ENCODE data around the gene ASPHD2.

ASPHD2 gene

DNA sequence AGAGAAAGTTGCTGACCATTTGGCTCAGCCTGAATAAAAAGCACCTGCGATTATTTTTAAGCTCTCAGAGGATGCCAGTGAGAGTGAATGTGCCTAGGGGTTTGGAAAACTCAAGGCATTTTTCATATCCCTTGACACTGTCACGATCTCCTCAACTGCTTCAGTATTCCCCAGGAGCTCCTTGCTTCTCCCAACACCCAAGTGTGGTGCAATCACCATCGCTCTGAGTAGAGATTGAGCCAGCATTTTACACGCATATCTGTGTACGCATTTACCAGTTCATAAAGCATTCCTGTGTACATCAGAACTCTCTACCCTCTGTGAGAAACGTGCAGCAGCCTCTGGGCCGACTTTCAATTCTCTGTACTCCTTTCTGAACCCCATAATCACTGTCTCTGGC lies 56.0 kb downstream of the ASPHD2 start:
- H3K79me1 ChIP-seq (ENCODE audit: low read length), result peaks cover 20% of the 10 kb centered on the region
- H3K4ac ChIP-seq (ENCODE audit: low read depth, low read length), result no peak overlapping the region
- DNase-seq, result no peak
- H3K36me3 ChIP-seq (ENCODE audit: control insufficient read depth, insufficient read depth, low read length), result peaks cover 13% of the 10 kb centered on the region
- H3K56ac ChIP-seq (ENCODE audit: low read length), result no peak overlapping the region
- no peak overlapping the region for H3K27ac ChIP-seq (ENCODE audit: low read depth, low read length)
- H2BK15ac ChIP-seq (replicated peaks; ENCODE audit: low read depth), result no peak overlapping the region
- H2AK5ac ChIP-seq (ENCODE audit: low read length), result no peak overlapping the region
- H2BK5ac ChIP-seq (ENCODE audit: low read length), result no peak overlapping the region
- no peak overlapping the region for H3K23ac ChIP-seq (ENCODE audit: low read length)
- H4K8ac ChIP-seq (ENCODE audit: low read depth, low read length), result no peak overlapping the region
- no peak overlapping the region for H3K4me2 ChIP-seq (ENCODE audit: low read length)
- WGBS (ENCODE audit: extremely low coverage, insufficient coverage, low lambda C conversion rate), result no CpG with 5 or more reads among the region's 7 CpGs
- H3K4me1 ChIP-seq (ENCODE audit: control insufficient read depth, low read depth, low read length), result peaks cover 4% of the 10 kb centered on the region
- H4K5ac ChIP-seq (ENCODE audit: low read length), result no peak overlapping the region
- H3K4me3 ChIP-seq (ENCODE audit: low read length), result no peak overlapping the region
- H3K27me3 ChIP-seq (ENCODE audit: insufficient read depth, low read length, poor library complexity), result no peaks in the 10 kb centered on the region
- H2BK120ac ChIP-seq (ENCODE audit: low read depth, low read length), result no peak overlapping the region
- H3K18ac ChIP-seq (ENCODE audit: low read length), result no peak overlapping the region
- H3K9ac ChIP-seq (ENCODE audit: low read length), result no peak overlapping the region
- H3K79me2 ChIP-seq (ENCODE audit: control insufficient read depth, insufficient read depth, low read length), result peaks cover 16% of the 10 kb centered on the region

DNA sequence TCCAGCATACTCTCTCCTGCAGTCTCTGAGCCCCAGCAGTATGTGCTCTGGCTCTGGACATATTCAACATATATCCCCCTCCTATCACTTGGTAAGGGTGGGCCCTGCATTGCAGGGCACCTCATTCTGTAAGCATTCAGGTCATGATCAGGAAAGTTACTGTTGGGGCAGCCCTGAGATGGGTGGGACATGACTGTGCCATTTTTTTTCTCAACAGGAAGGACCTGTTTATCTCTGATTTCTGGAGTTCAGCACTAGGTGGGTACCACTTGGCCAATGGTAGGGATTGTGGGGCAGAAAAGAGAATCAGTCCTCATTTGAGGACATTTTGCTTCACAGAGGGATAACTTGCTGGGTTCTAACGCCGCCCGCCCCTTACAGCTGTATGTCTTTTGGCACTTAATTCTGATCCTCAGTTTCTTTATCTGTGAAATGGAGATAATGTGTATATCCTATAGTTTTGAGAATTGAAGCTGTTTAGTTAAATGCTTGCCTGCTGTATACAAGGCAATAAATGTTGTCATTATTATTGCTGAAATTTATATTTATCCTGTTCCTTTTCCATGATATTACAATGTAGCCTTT lies 56.8 kb downstream of the ASPHD2 start:
- H3K18ac ChIP-seq (ENCODE audit: low read length), result no peak overlapping the region
- no peak overlapping the region for H2BK120ac ChIP-seq (ENCODE audit: low read depth, low read length)
- WGBS (ENCODE audit: extremely low coverage, insufficient coverage, low lambda C conversion rate), result no CpG with 5 or more reads among the region's 3 CpGs
- H3K36me3 ChIP-seq (ENCODE audit: control insufficient read depth, insufficient read depth, low read length), result peaks cover 14% of the 10 kb centered on the region
- no peak overlapping the region for H2BK15ac ChIP-seq (replicated peaks; ENCODE audit: low read depth)
- no peak overlapping the region for H4K8ac ChIP-seq (ENCODE audit: low read depth, low read length)
- no peak overlapping the region for H2AK5ac ChIP-seq (ENCODE audit: low read length)
- no peak overlapping the region for H3K56ac ChIP-seq (ENCODE audit: low read length)
- no peak overlapping the region for H3K23ac ChIP-seq (ENCODE audit: low read length)
- no peak overlapping the region for H2BK5ac ChIP-seq (ENCODE audit: low read length)
- no peak overlapping the region for H3K4me3 ChIP-seq (ENCODE audit: low read length)
- no peak overlapping the region for H3K9ac ChIP-seq (ENCODE audit: low read length)
- no peak overlapping the region for H3K4ac ChIP-seq (ENCODE audit: low read depth, low read length)
- peaks cover 4% of the 10 kb centered on the region for H3K4me1 ChIP-seq (ENCODE audit: control insufficient read depth, low read depth, low read length)
- no peak overlapping the region for H3K4me2 ChIP-seq (ENCODE audit: low read length)
- H3K27ac ChIP-seq (ENCODE audit: low read depth, low read length), result no peak overlapping the region
- H4K5ac ChIP-seq (ENCODE audit: low read length), result no peak overlapping the region
- H3K27me3 ChIP-seq (ENCODE audit: insufficient read depth, low read length, poor library complexity), result no peaks in the 10 kb centered on the region
- peaks cover 16% of the 10 kb centered on the region for H3K79me2 ChIP-seq (ENCODE audit: control insufficient read depth, insufficient read depth, low read length)
- peaks cover 17% of the 10 kb centered on the region for H3K79me1 ChIP-seq (ENCODE audit: low read length)
- no peak for DNase-seq

DNA sequence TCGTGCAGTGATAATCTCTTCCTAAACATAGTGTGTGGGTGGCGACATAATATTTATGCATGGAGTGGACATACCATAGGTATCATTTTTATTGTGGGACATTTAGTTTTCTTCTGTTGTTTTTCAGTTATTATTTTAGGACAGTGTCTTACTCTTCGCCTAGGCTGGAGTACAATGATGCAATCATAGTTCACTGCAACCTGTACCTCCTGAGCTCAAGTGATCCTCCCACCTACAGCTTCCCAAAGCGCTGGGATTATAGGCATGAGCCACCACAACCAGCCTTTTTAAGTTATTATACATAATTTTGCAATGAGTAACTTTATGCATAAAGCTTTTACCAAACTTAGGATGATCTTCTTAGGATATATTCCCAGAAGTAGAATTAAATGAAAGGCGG lies 57.3 kb downstream of the ASPHD2 start:
- no peak overlapping the region for H3K4me3 ChIP-seq (ENCODE audit: low read length)
- no CpG with 5 or more reads among the region's 5 CpGs for WGBS (ENCODE audit: extremely low coverage, insufficient coverage, low lambda C conversion rate)
- H3K23ac ChIP-seq (ENCODE audit: low read length), result no peak overlapping the region
- no peak overlapping the region for H3K27ac ChIP-seq (ENCODE audit: low read depth, low read length)
- peaks cover 4% of the 10 kb centered on the region for H3K4me1 ChIP-seq (ENCODE audit: control insufficient read depth, low read depth, low read length)
- peaks cover 16% of the 10 kb centered on the region for H3K79me2 ChIP-seq (ENCODE audit: control insufficient read depth, insufficient read depth, low read length)
- no peak overlapping the region for H2BK120ac ChIP-seq (ENCODE audit: low read depth, low read length)
- no peak overlapping the region for H4K8ac ChIP-seq (ENCODE audit: low read depth, low read length)
- H3K9ac ChIP-seq (ENCODE audit: low read length), result no peak overlapping the region
- H2AK5ac ChIP-seq (ENCODE audit: low read length), result no peak overlapping the region
- no peaks in the 10 kb centered on the region for H3K27me3 ChIP-seq (ENCODE audit: insufficient read depth, low read length, poor library complexity)
- peaks cover 14% of the 10 kb centered on the region for H3K79me1 ChIP-seq (ENCODE audit: low read length)
- no peak overlapping the region for H3K56ac ChIP-seq (ENCODE audit: low read length)
- peaks cover 16% of the 10 kb centered on the region for H3K36me3 ChIP-seq (ENCODE audit: control insufficient read depth, insufficient read depth, low read length)
- H3K4ac ChIP-seq (ENCODE audit: low read depth, low read length), result no peak overlapping the region
- no peak overlapping the region for H3K18ac ChIP-seq (ENCODE audit: low read length)
- DNase-seq, result no peak
- H4K5ac ChIP-seq (ENCODE audit: low read length), result no peak overlapping the region
- H2BK15ac ChIP-seq (replicated peaks; ENCODE audit: low read depth), result no peak overlapping the region
- H3K4me2 ChIP-seq (ENCODE audit: low read length), result no peak overlapping the region
- no peak overlapping the region for H2BK5ac ChIP-seq (ENCODE audit: low read length)

DNA sequence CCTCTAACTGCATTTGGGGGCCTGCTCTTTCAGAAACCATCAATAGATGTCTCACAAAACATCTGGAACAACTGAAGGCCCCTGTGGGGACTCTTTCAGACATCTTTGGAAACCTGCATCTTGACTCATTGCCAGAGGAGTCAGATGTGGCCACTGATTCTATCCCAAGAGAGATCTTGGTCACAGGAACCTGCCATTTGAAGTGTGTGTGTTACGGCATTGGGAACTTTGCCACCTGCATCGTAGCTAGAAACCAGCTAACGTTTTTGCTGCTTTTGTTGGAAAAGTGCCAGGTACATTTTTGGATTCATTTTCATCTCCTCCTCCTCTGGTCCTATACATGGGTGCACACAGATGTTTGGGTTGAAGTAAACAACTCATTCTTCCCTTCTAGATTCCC lies 58.9 kb downstream of the ASPHD2 start:
- no peak overlapping the region for H3K4ac ChIP-seq (ENCODE audit: low read depth, low read length)
- H3K4me1 ChIP-seq (ENCODE audit: control insufficient read depth, low read depth, low read length), result peaks cover 4% of the 10 kb centered on the region
- no peak overlapping the region for H2AK5ac ChIP-seq (ENCODE audit: low read length)
- H4K5ac ChIP-seq (ENCODE audit: low read length), result no peak overlapping the region
- no peaks in the 10 kb centered on the region for H3K27me3 ChIP-seq (ENCODE audit: insufficient read depth, low read length, poor library complexity)
- H3K79me1 ChIP-seq (ENCODE audit: low read length), result peaks cover 10% of the 10 kb centered on the region
- no peak for DNase-seq
- no peak overlapping the region for H2BK120ac ChIP-seq (ENCODE audit: low read depth, low read length)
- H3K4me3 ChIP-seq (ENCODE audit: low read length), result no peak overlapping the region
- no peak overlapping the region for H3K23ac ChIP-seq (ENCODE audit: low read length)
- H3K36me3 ChIP-seq (ENCODE audit: control insufficient read depth, insufficient read depth, low read length), result peaks cover 24% of the 10 kb centered on the region
- no peak overlapping the region for H3K9ac ChIP-seq (ENCODE audit: low read length)
- H3K79me2 ChIP-seq (ENCODE audit: control insufficient read depth, insufficient read depth, low read length), result peaks cover 16% of the 10 kb centered on the region
- H3K56ac ChIP-seq (ENCODE audit: low read length), result no peak overlapping the region
- H2BK15ac ChIP-seq (replicated peaks; ENCODE audit: low read depth), result no peak overlapping the region
- no peak overlapping the region for H3K4me2 ChIP-seq (ENCODE audit: low read length)
- no CpG with 5 or more reads among the region's 3 CpGs for WGBS (ENCODE audit: extremely low coverage, insufficient coverage, low lambda C conversion rate)
- no peak overlapping the region for H2BK5ac ChIP-seq (ENCODE audit: low read length)
- H4K8ac ChIP-seq (ENCODE audit: low read depth, low read length), result no peak overlapping the region
- no peak overlapping the region for H3K18ac ChIP-seq (ENCODE audit: low read length)
- no peak overlapping the region for H3K27ac ChIP-seq (ENCODE audit: low read depth, low read length)

DNA sequence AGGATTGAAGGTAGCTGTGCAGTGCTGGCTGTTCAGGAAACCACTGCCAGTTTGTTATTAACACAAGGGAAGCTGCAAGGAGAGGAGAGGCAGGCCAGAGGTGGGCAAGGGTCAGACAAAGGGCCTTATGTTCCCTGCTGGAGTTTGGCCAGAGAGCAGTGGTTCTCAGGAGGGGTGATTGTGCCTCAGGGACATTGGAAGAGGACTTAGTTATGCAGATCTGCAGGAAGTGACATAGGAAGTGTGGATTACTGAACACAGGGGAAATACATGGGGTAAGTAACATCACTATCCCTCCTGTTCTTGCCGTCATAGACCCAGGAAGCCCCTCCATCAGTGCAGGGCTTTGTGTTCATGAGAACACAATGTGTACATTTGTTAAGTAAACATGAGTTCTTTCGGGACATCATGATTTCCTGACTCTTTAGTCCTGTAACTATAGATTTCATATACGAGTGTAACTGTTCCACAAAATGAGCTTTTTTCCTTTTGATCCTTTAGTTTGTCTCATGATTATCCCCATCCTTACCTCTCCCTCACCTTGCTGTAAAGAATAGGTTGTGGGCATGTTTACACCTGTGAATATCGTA lies 60.5 kb downstream of the ASPHD2 start:
- Histone ChIP-seq H3K4me1 (ENCODE audit: control insufficient read depth, low read depth, low read length) (peaks cover under 1% of the 10 kb centered on the region), H2BK120ac (ENCODE audit: low read depth, low read length) (no peak overlapping the region), H3K79me2 (ENCODE audit: control insufficient read depth, insufficient read depth, low read length) (peaks cover 9% of the 10 kb centered on the region), H3K36me3 (ENCODE audit: control insufficient read depth, insufficient read depth, low read length) (peaks cover 34% of the 10 kb centered on the region), H4K8ac (ENCODE audit: low read depth, low read length) (no peak overlapping the region), H2BK5ac (ENCODE audit: low read length) (no peak overlapping the region), H2BK15ac (replicated peaks; ENCODE audit: low read depth) (no peak overlapping the region), H3K18ac (ENCODE audit: low read length) (no peak overlapping the region), H3K4me2 (ENCODE audit: low read length) (no peak overlapping the region), H3K56ac (ENCODE audit: low read length) (no peak overlapping the region), H3K9ac (ENCODE audit: low read length) (no peak overlapping the region), H4K5ac (ENCODE audit: low read length) (no peak overlapping the region), H2AK5ac (ENCODE audit: low read length) (no peak overlapping the region), H3K27ac (ENCODE audit: low read depth, low read length) (no peak overlapping the region), H3K4ac (ENCODE audit: low read depth, low read length) (no peak overlapping the region), H3K27me3 (ENCODE audit: insufficient read depth, low read length, poor library complexity) (no peaks in the 10 kb centered on the region), H3K23ac (ENCODE audit: low read length) (no peak overlapping the region), H3K79me1 (ENCODE audit: low read length) (peaks cover 7% of the 10 kb centered on the region), H3K4me3 (ENCODE audit: low read length) (no peak overlapping the region)
- no peak for DNase-seq
- no CpG with 5 or more reads among the region's 4 CpGs for WGBS (ENCODE audit: extremely low coverage, insufficient coverage, low lambda C conversion rate)

DNA sequence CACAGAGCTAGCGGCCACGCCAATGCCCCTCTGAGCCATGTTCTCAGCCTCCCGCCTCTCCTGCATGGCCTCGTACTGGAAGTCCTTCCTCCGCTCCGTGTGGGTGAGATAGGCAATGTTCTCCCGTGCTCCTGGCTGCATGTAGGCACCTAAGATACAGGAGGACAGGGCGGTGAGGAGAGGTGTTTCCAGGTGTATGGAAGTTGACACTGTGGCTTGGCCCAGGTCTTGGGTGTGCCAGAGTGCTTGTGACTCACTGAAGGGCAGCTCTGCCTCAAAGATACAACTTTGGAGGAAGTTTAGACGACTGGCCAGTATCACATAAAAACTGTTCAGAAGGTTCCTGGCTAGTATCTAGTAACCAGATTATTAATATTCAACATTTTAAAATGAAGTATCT lies 63.2 kb downstream of the ASPHD2 start:
- H3K27ac ChIP-seq (ENCODE audit: low read depth, low read length), result no peak overlapping the region
- H3K27me3 ChIP-seq (ENCODE audit: insufficient read depth, low read length, poor library complexity), result no peaks in the 10 kb centered on the region
- H3K18ac ChIP-seq (ENCODE audit: low read length), result no peak overlapping the region
- H2AK5ac ChIP-seq (ENCODE audit: low read length), result no peak overlapping the region
- no peak overlapping the region for H3K4me2 ChIP-seq (ENCODE audit: low read length)
- WGBS (ENCODE audit: extremely low coverage, insufficient coverage, low lambda C conversion rate), result no CpG with 5 or more reads among the region's 9 CpGs
- no peak overlapping the region for H2BK15ac ChIP-seq (replicated peaks; ENCODE audit: low read depth)
- H3K36me3 ChIP-seq (ENCODE audit: control insufficient read depth, insufficient read depth, low read length), result peaks cover 49% of the 10 kb centered on the region
- H4K8ac ChIP-seq (ENCODE audit: low read depth, low read length), result no peak overlapping the region
- no peak overlapping the region for H3K4ac ChIP-seq (ENCODE audit: low read depth, low read length)
- no peaks in the 10 kb centered on the region for H3K79me1 ChIP-seq (ENCODE audit: low read length)
- DNase-seq, result no peak
- no peak overlapping the region for H3K9ac ChIP-seq (ENCODE audit: low read length)
- H2BK5ac ChIP-seq (ENCODE audit: low read length), result no peak overlapping the region
- H3K4me3 ChIP-seq (ENCODE audit: low read length), result no peak overlapping the region
- no peaks in the 10 kb centered on the region for H3K4me1 ChIP-seq (ENCODE audit: control insufficient read depth, low read depth, low read length)
- no peak overlapping the region for H2BK120ac ChIP-seq (ENCODE audit: low read depth, low read length)
- no peak overlapping the region for H3K56ac ChIP-seq (ENCODE audit: low read length)
- no peak overlapping the region for H3K23ac ChIP-seq (ENCODE audit: low read length)
- no peak overlapping the region for H4K5ac ChIP-seq (ENCODE audit: low read length)
- H3K79me2 ChIP-seq (ENCODE audit: control insufficient read depth, insufficient read depth, low read length), result no peaks in the 10 kb centered on the region
